Stimulated activated memory B cell treated with anti-CD40 and anti-IgM and Interleukin-4, amounts not matched to agents 10 μg/mL and 1 μg/mL and 100 μg/mL, for 72 hours (primary cell): ENCODE results near the gene CNTNAP2.

Experiments
- ATAC-seq: fragments of 150-1000 bp; cut with Tn5 transposase; 2 replicates; pipeline ENCODE4 v1.10.0; 2021
- H3K27ac Mint-ChIP-seq: one replicate; pipeline ENCODE4 v1.8.0; 2022; ENCODE audit warnings: mild to moderate bottlenecking, mixed read lengths
- H3K27me3 Mint-ChIP-seq: one replicate; pipeline ENCODE4 v1.8.0; 2022; ENCODE audit warnings: mixed read lengths
- H3K36me3 Mint-ChIP-seq: one replicate; pipeline ENCODE4 v1.8.0; 2022; ENCODE audit warnings: mixed read lengths
- H3K4me1 Mint-ChIP-seq: one replicate; pipeline ENCODE4 v1.8.0; 2022; ENCODE audit warnings: mixed read lengths
- H3K4me3 Mint-ChIP-seq: one replicate; pipeline ENCODE4 v1.8.0; 2022; ENCODE audit warnings: mild to moderate bottlenecking, moderate library complexity, mixed read lengths
- H3K9me3 Mint-ChIP-seq: one replicate; pipeline ENCODE4 v1.8.0; 2022; ENCODE audit warnings: mixed read lengths

The CNTNAP2 gene

GRCh38 chr7:146661929-146662328 is 545.3 kb downstream of the CNTNAP2 start:
- Mint-ChIP-seq H3K9me3 (peaks cover 5% of the 10 kb centered on the region), H3K4me1 (no peaks in the 10 kb centered on the region), H3K4me3 (no peak overlapping the region), H3K36me3 (no peaks in the 10 kb centered on the region), H3K27me3 (no peaks in the 10 kb centered on the region), H3K27ac (no peak overlapping the region)
- no peak for ATAC-seq

DNA sequence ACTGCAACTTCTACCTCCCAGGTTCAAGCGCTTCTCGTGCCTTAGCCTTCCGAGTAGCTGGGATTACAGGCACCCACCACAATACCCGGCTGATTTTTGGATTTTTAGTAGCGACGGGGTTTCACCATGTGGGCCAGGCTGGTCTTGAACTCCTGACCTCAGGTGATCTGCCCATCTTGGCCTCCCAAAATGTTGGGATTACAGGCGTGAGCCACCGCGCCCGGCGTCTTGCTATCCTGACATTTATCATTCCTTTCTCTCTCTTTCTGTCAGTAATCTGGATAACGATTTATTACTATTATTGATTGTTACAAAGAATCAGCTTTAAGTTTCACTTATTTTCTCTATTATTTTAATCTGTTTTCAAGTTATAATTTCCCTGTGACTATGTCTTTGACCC is 548.4 kb downstream of the CNTNAP2 start:
- Mint-ChIP-seq H3K36me3 (no peaks in the 10 kb centered on the region), H3K9me3 (peaks cover 6% of the 10 kb centered on the region), H3K4me1 (no peaks in the 10 kb centered on the region), H3K27ac (no peak overlapping the region), H3K27me3 (no peaks in the 10 kb centered on the region), H3K4me3 (no peak overlapping the region)
- no peak for ATAC-seq

DNA sequence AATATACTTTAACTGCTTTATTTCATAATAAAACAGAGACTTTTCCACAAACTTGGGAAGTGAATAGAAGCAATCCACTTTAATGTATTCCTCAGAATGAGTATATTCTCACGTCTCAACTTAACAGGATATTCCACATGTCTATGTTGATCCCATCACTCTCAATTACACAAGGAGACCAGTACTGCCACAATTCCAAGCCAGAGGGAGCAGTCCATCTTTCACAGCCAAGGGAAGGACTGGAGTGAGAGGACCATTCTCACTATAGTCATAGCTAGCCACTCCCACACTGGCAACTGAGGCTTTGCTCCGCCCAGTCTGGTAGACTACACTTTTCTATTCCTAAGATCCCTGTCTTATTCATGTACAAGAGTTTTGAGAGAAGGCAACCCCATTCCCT is 553.9 kb downstream of the CNTNAP2 start:
- Mint-ChIP-seq H3K4me3 (no peak overlapping the region), H3K27me3 (no peaks in the 10 kb centered on the region), H3K27ac (no peak overlapping the region), H3K36me3 (no peaks in the 10 kb centered on the region), H3K9me3 (peaks cover 6% of the 10 kb centered on the region), H3K4me1 (no peaks in the 10 kb centered on the region)
- ATAC-seq, result no peak

DNA sequence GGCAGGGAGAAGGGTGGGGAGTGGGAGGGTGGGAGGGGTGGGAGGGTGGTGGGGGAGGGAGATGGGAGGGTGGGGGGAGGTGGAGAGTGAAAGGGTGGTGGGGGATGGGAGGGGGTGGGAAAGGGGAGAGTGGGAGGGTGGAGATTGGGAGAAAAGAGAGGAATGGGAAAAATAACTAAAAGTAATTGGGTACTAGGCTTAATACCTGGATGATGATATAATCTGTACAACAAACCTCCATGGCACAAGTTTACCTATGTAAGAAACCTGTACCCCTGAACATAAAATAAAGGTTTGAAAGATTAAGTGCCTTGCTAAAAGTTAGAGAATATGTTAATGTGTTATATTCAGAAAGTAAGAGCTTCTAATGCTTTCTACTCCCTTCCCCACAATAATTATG is 564.9 kb downstream of the CNTNAP2 start:
- ATAC-seq, result no peak
- Mint-ChIP-seq H3K36me3 (no peaks in the 10 kb centered on the region), H3K27ac (no peak overlapping the region), H3K4me1 (no peaks in the 10 kb centered on the region), H3K4me3 (no peak overlapping the region), H3K27me3 (no peaks in the 10 kb centered on the region), H3K9me3 (peaks cover 7% of the 10 kb centered on the region)

GRCh38 chr7:146683439-146683838 is 566.8 kb downstream of the CNTNAP2 start:
- H3K27me3 Mint-ChIP-seq, result no peaks in the 10 kb centered on the region
- no peaks in the 10 kb centered on the region for H3K36me3 Mint-ChIP-seq
- no peaks in the 10 kb centered on the region for H3K4me1 Mint-ChIP-seq
- H3K4me3 Mint-ChIP-seq, result no peak overlapping the region
- ATAC-seq, result no peak
- peaks cover 3% of the 10 kb centered on the region for H3K9me3 Mint-ChIP-seq
- no peak overlapping the region for H3K27ac Mint-ChIP-seq

GRCh38 chr7:146690987-146691386 is 574.4 kb downstream of the CNTNAP2 start:
- H3K27ac Mint-ChIP-seq, result no peak overlapping the region
- no peaks in the 10 kb centered on the region for H3K4me1 Mint-ChIP-seq
- no peaks in the 10 kb centered on the region for H3K9me3 Mint-ChIP-seq
- no peaks in the 10 kb centered on the region for H3K36me3 Mint-ChIP-seq
- H3K4me3 Mint-ChIP-seq, result no peak overlapping the region
- no peak for ATAC-seq
- no peaks in the 10 kb centered on the region for H3K27me3 Mint-ChIP-seq

GRCh38 chr7:146698995-146699610 is 582.5 kb downstream of the CNTNAP2 start:
- no peak overlapping the region for H3K27ac Mint-ChIP-seq
- H3K27me3 Mint-ChIP-seq, result no peaks in the 10 kb centered on the region
- H3K9me3 Mint-ChIP-seq, result peaks cover 7% of the 10 kb centered on the region
- no peaks in the 10 kb centered on the region for H3K36me3 Mint-ChIP-seq
- ATAC-seq, result no peak
- no peaks in the 10 kb centered on the region for H3K4me1 Mint-ChIP-seq
- H3K4me3 Mint-ChIP-seq, result no peak overlapping the region

DNA sequence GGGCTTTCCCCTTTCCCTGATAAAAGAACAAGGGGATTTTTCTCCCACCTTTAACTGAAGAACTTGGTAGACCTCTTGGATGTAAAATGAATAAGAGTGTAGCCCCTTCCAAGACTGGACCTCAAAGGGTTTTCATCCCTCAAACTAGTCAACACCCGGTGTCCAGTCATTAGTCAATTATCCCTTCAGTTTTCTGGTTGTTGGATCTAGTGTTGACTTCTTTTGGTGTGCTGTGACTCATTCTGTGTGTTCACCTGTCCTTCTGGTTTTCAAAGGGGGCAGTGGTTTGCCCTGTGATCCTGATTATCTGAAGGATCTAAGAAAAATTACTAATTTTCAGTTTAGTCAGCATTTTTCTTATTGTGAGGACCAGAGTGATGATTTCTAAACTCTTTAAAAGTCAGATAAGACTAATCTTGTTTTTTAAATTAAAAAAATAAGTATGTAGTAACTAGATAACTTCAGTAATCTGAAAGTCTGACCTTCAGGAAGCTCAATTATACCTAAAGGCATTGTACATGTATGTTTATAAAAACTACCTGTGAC is 583.5 kb downstream of the CNTNAP2 start:
- peaks cover 7% of the 10 kb centered on the region for H3K9me3 Mint-ChIP-seq
- no peak for ATAC-seq
- H3K27ac Mint-ChIP-seq, result no peak overlapping the region
- no peaks in the 10 kb centered on the region for H3K27me3 Mint-ChIP-seq
- H3K4me3 Mint-ChIP-seq, result no peak overlapping the region
- no peaks in the 10 kb centered on the region for H3K4me1 Mint-ChIP-seq
- no peaks in the 10 kb centered on the region for H3K36me3 Mint-ChIP-seq

- no peak for ATAC-seq
- Mint-ChIP-seq H3K4me3 (no peak overlapping the region), H3K9me3 (peaks cover 12% of the 10 kb centered on the region), H3K27ac (no peak overlapping the region), H3K27me3 (no peaks in the 10 kb centered on the region), H3K36me3 (no peaks in the 10 kb centered on the region), H3K4me1 (no peaks in the 10 kb centered on the region)
Observed at GRCh38 chr7:146701166-146701565, 584.6 kb downstream of the CNTNAP2 start.

- Mint-ChIP-seq H3K27ac (no peak overlapping the region), H3K9me3 (peaks cover 10% of the 10 kb centered on the region), H3K27me3 (no peaks in the 10 kb centered on the region), H3K36me3 (no peaks in the 10 kb centered on the region), H3K4me3 (no peak overlapping the region), H3K4me1 (no peaks in the 10 kb centered on the region)
- ATAC-seq, result no peak
Observed at GRCh38 chr7:146702898-146703297, 586.3 kb downstream of the CNTNAP2 start.

DNA sequence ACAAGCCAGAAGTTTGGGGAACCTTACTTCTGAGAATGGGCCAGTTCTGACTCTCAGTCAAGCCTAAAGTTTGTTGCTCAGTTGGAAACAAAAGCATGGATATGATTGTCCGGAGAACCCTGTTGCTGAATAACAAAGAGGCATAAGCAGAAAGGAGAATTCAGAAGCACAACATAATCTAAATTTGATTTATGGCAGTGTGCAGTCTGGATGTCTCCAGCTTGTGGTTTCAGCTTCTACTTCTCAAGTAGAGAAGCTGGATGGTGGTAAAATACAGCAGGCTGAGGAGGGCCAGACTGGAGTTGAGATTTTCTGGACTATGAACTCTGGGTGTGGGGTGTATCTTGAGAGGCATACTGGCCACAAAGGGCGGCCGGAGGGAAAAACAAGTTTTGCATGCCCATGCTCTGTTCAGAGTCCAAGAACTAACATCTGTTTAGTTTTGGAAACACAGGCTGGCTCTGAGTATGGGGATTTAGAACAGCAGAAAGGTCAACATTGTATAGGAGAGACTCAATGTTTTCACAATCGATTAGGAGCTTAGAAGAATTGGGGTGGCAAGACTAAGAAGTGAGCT is 592.9 kb downstream of the CNTNAP2 start:
- Mint-ChIP-seq H3K27me3 (no peaks in the 10 kb centered on the region), H3K4me1 (no peaks in the 10 kb centered on the region), H3K36me3 (no peaks in the 10 kb centered on the region), H3K9me3 (peaks cover 9% of the 10 kb centered on the region), H3K4me3 (no peak overlapping the region), H3K27ac (no peak overlapping the region)
- ATAC-seq, result no peak

DNA sequence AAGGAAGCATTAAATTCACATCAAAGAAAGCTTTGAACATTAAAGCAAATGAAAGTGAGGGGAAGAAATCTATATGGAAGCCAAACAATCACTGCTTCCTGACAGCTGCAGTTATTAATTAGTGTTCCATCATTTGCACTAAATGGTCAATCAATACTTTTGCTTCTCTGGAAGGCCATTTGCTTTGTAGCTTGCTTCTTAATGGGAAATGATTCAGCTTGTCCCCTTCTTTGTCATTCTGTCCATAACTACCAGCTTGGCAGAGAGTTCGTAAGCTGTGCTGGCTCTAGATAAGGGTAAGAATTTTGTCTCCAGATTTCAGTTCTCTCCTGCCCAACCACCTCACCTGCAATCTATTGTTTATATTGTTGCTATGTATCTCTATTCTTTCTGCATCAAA is 596.6 kb downstream of the CNTNAP2 start:
- Mint-ChIP-seq H3K27ac (no peak overlapping the region), H3K4me1 (no peaks in the 10 kb centered on the region), H3K4me3 (no peak overlapping the region), H3K27me3 (no peaks in the 10 kb centered on the region), H3K9me3 (peaks cover 4% of the 10 kb centered on the region), H3K36me3 (no peaks in the 10 kb centered on the region)
- no peak for ATAC-seq

- no peak for ATAC-seq
- no peak overlapping the region for H3K4me3 Mint-ChIP-seq
- H3K36me3 Mint-ChIP-seq, result no peaks in the 10 kb centered on the region
- H3K4me1 Mint-ChIP-seq, result no peaks in the 10 kb centered on the region
- no peak overlapping the region for H3K27ac Mint-ChIP-seq
- no peaks in the 10 kb centered on the region for H3K27me3 Mint-ChIP-seq
- H3K9me3 Mint-ChIP-seq, result peaks cover 4% of the 10 kb centered on the region
Observed at GRCh38 chr7:146713934-146714333, 597.3 kb downstream of the CNTNAP2 start.

DNA sequence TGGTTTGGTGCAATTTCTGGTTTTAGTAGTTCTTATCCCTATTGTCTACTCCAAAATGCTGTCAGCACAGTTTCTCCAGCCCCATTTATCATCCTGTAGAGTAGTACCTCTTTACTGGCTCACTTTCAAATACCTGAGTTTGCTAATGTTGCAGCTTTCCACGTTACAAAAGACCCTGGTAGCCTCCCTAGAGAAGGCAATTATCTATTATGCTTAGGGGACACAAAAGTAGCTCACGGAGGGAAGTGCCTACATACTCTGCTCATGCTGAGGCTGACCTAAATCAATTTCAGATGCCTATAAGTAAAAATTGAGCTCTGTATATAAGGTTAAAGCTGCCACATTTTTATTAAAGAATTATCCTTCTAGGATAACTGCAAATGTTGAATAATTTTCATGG is 603.6 kb downstream of the CNTNAP2 start:
- H3K27me3 Mint-ChIP-seq, result no peaks in the 10 kb centered on the region
- H3K4me3 Mint-ChIP-seq, result no peak overlapping the region
- H3K27ac Mint-ChIP-seq, result no peak overlapping the region
- H3K4me1 Mint-ChIP-seq, result no peaks in the 10 kb centered on the region
- ATAC-seq, result no peak
- no peaks in the 10 kb centered on the region for H3K9me3 Mint-ChIP-seq
- H3K36me3 Mint-ChIP-seq, result no peaks in the 10 kb centered on the region

GRCh38 chr7:146722986-146723385 is 606.4 kb downstream of the CNTNAP2 start:
- ATAC-seq, result no peak
- no peaks in the 10 kb centered on the region for H3K9me3 Mint-ChIP-seq
- H3K27me3 Mint-ChIP-seq, result no peaks in the 10 kb centered on the region
- H3K4me1 Mint-ChIP-seq, result no peaks in the 10 kb centered on the region
- H3K36me3 Mint-ChIP-seq, result no peaks in the 10 kb centered on the region
- H3K4me3 Mint-ChIP-seq, result no peak overlapping the region
- no peak overlapping the region for H3K27ac Mint-ChIP-seq

DNA sequence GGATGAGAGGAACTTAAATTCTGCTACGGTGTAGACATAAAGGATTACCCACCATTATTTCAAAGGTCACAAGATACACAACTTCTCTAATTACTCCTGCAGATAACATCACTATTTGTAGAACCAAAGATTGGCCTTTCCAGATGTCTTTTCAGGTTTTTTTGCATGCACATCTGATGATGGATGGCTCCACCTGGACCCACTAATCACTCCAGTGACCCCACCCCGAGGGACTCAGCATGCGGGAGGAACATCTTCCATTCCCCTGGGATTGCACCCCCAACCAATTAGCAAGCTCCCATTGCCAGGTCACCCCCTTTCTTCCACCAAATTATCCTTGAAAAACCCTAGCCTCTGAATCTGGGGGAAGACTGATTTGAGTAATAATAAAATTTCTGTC is 608.9 kb downstream of the CNTNAP2 start:
- Mint-ChIP-seq H3K4me3 (no peak overlapping the region), H3K27me3 (no peaks in the 10 kb centered on the region), H3K36me3 (no peaks in the 10 kb centered on the region), H3K9me3 (no peaks in the 10 kb centered on the region), H3K4me1 (no peaks in the 10 kb centered on the region), H3K27ac (no peak overlapping the region)
- ATAC-seq, result no peak
